K562 (cell line): ENCODE data around the gene SRI. TPM values are rescaled to one million over a fixed set of nuclear protein-coding genes. Genes with fewer than 3 reads are reported as not detected.

Experiments used
- ATF7 ChIP-seq: fragments of 450-650 bp; IDR thresholded peaks from 2 replicates; pipeline ENCODE4 v1.7.1; 2014; ENCODE audit warnings: mild to moderate bottlenecking, moderate library complexity
- CREB1 ChIP-seq, 2 experiments: sonication (generic) in 1 of 2; formaldehyde crosslinking in 1 of 2; IDR thresholded peaks; 2 replicates each; pipeline versions ENCODE4 v1.6.1 to v1.8.0; 2012 to 2022; ENCODE audit warnings: inconsistent platforms in 1 of 2, mild to moderate bottlenecking in 1 of 2, missing genetic modification reagents in 1 of 2, moderate library complexity in 1 of 2
- L3MBTL2 ChIP-seq: fragments of 450-650 bp; IDR thresholded peaks from 2 replicates; pipeline ENCODE4 v1.6.1; 2016; ENCODE audit warnings: mild to moderate bottlenecking, moderate library complexity
- MTA2 ChIP-seq: fragments of 450-650 bp; IDR thresholded peaks from 2 replicates; pipeline ENCODE4 v1.6.1; 2016; ENCODE audit warnings: low read depth
- PRPF4 ChIP-seq: fragments of 200-400 bp; formaldehyde crosslinking; IDR thresholded peaks from one replicate; pipeline ENCODE4 v1.6.1; 2017; ENCODE audit warnings: low read length, low read depth, mild to moderate bottlenecking; ENCODE audit not compliant: insufficient read depth, poor library complexity, severe bottlenecking
- SIN3A ChIP-seq, 2 experiments: fragments of 150-350 bp in 1 of 2; IDR thresholded peaks; 2 replicates each; pipeline ENCODE4 v1.6.1; 2011 to 2016; ENCODE audit warnings: borderline replicate concordance in 2 of 2, low read depth in 2 of 2, low read length in 2 of 2, mild to moderate bottlenecking in 2 of 2, moderate library complexity in 2 of 2; ENCODE audit not compliant: control insufficient read depth in 1 of 2
- polyA plus RNA-seq, 8 experiments: library from polyadenylated mRNA; depleted of rRNA in 4 of 8; stranded (reverse) in 5 of 8; unstranded in 3 of 8; fragments of >200 nt; fragmentation: Nextera tagmentation in 2 of 8; fragmentation: Illumina TruSeq in 1 of 8; extraction: Ambion mirVana in 2 of 8; extraction: Trizol in 1 of 8; gene quantifications; 2 replicates each; pipeline versions ENCODE4 v1.2.1 to v1.2.3, GENCODE V29; 2011 to 2014; ENCODE audit warnings: inconsistent platforms in 1 of 8, missing spikeins in 1 of 8
- total RNA-seq, 7 experiments: library from RNA; depleted of rRNA in 6 of 7; stranded (reverse); fragments of >200 nt in 6 of 7; fragmentation: Illumina TruSeq in 2 of 7; extraction: Trizol in 2 of 7; gene quantifications; 2 replicates each; pipeline versions ENCODE4 v1.2.1 to v1.2.3, GENCODE V29; 2011 to 2021; ENCODE audit warnings: low replicate concordance in 1 of 7
- TF ChIP-seq, protein P1 (sequence below), 2 experiments: fragments of 450-650 bp; IDR thresholded peaks; 2 replicates each; pipeline ENCODE4 v1.6.1; 2016; ENCODE audit warnings: mild to moderate bottlenecking in 2 of 2, borderline replicate concordance in 1 of 2, low read depth in 1 of 2, moderate library complexity in 1 of 2
- TF ChIP-seq, protein P2 (sequence below): sonication (generic); formaldehyde crosslinking; IDR thresholded peaks from 2 replicates; pipeline ENCODE4 v1.9.0; 2022; ENCODE audit warnings: mild to moderate bottlenecking, missing genetic modification reagents

The SRI gene
- total and polyA plus RNA-seq, 9 of the 15 experiments (the other 6 are each of a cell fraction or from before 2014, with no cell fraction given) = 56.4 to 158 (median 119) TPM

DNA sequence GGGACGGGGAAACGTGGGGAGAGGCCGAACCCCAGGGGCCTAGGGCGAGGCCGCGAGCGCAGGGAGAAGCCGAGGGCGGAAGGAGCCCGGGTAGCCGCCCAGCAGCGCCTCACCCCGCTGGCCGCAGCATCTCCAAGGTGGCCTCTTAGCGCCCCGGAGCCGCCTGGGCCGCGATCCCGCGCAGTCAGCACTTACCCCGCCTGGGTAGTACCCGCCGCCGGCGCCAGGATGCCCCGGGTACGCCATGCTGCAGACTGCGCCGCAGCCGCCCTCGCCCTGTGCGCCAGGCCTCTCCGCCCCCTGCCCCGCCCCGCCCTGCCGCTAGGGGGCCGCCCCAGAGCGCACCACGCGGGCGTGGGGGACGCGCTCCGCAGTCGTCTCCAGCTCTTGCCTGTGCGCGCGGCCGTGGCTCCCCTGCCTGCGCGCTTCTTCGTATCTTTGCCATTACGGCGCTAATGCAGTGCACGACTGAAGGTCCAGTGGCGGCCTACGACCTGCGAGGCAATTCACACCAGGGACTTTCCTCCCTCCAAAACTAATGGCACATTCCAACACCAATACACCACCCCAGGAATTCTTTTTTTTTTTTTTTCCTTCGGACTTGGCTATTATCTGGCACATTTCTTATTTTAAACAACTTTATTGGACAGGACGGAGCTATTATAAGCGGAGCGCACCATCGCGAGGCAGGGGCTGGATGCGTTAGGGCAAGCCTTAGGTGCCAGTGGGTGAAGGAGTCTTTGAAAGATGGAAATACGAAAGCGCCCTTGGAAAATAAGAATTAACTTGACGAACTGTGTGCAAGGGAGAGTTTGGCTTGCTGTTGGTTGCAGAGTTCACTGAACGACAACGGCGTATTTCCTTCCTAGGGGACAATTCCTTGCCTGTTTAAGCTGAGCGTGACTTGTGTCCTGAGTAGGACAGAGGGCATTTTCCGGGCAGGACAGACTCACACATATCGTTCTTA lies at the start of gene SRI (continued):
- TF ChIP-seq, protein P1, sequence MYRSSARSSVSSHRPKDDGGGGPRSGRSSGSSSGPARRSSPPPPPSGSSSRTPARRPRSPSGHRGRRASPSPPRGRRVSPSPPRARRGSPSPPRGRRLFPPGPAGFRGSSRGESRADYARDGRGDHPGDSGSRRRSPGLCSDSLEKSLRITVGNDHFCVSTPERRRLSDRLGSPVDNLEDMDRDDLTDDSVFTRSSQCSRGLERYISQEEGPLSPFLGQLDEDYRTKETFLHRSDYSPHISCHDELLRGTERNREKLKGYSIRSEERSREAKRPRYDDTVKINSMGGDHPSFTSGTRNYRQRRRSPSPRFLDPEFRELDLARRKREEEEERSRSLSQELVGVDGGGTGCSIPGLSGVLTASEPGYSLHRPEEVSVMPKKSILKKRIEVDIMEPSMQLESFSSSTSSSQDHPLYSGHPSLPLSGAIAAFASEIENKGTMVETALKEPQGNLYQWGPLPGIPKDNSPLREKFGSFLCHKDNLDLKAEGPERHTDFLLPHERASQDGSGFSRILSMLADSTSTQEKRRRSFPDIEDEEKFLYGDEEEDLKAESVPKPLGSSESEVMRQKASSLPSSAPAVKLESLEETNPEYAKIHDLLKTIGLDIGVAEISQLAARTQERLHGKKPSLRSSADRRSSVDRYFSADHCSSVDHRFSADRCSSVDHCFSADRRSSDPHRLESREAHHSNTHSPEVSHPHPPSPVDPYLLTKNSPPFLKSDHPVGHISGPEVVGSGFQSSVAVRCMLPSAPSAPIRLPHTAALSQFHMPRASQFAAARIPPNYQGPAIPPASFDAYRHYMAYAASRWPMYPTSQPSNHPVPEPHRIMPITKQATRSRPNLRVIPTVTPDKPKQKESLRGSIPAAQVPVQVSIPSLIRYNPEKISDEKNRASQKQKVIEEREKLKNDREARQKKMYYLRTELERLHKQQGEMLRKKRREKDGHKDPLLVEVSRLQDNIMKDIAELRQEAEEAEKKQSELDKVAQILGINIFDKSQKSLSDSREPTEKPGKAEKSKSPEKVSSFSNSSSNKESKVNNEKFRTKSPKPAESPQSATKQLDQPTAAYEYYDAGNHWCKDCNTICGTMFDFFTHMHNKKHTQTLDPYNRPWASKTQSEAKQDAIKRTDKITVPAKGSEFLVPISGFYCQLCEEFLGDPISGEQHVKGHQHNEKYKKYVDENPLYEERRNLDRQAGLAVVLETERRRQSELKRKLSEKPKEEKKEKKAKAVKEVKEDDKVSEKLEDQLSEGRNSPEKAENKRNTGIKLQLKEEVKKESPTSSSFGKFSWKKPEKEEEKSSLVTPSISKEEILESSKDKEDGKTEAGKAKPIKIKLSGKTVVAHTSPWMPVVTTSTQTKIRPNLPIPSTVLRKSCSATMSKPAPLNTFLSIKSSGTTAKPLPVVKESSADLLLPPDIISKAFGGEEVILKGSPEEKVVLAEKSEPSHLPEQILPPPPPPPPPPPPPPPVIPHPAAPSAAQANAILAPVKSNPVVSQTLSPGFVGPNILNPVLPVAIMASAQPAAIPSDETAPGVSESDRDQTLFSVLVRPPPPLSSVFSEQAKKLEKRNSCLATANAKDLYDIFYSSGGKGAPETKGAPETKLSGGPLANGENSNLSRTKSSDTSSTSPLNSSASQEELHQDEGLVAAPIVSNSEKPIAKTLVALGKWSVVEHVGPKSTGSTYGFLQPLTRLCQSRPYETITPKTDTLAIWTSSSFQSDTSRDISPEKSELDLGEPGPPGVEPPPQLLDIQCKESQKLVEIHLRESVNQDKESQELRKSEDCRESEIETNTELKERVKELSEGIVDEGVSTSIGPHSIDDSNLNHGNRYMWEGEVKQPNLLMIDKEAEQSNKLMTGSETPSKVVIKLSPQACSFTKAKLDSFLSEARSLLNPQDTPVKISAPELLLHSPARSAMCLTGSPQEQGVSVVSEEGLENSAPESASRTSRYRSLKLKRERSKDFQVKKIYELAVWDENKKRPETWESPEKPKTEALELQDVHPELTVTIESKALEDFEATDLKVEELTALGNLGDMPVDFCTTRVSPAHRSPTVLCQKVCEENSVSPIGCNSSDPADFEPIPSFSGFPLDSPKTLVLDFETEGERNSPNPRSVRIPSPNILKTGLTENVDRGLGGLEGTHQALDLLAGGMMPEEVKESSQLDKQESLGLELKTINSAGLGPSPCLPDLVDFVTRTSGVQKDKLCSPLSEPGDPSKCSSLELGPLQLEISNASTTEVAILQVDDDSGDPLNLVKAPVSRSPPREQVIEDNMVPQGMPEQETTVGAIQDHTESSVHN (IDR thresholded peaks at IDR 0.05; ENCODE audit: borderline replicate concordance in 1 of 2, low read depth in 1 of 2) = no peak
- TF ChIP-seq MTA2 (no peak), CREB1 (IDR thresholded peaks at IDR 0.05) (no peak; the same call in 1 of the 2 replicates), CREB1 (CRISPR knock-in tag; IDR thresholded peaks at IDR 0.05) (peak; percentile 61; the same call in 1 of the 2 replicates), L3MBTL2 (peak; percentile 90), PRPF4 (peak; percentile 28), ATF7 (peak; percentile 100), SIN3A (IDR thresholded peaks at IDR 0.05; ENCODE audit: borderline replicate concordance in 2 of 2, control insufficient read depth in 1 of 2, low read depth in 2 of 2, low read length in 2 of 2) (peak in 1 of 2 experiments; percentile 76; a peak in 3 of 4 replicates)
- TF ChIP-seq, protein P2, sequence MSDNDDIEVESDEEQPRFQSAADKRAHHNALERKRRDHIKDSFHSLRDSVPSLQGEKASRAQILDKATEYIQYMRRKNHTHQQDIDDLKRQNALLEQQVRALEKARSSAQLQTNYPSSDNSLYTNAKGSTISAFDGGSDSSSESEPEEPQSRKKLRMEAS (CRISPR knock-in tag) = peak; percentile 64
